ENCODE measurements around the gene ADISSP. TPM values are rescaled to one million over a fixed set of nuclear protein-coding genes. Genes with fewer than 3 reads are reported as not detected.

The ADISSP gene
- polyA plus RNA-seq, 3 donors = 59.6 to 78.5 (median 68.5) TPM

- H3K27ac ChIP-seq (ENCODE audit: low read depth in 1 of 2, low read length in 2 of 2) = no peak overlapping the region
- no peak overlapping the region for H3K9ac ChIP-seq (ENCODE audit: insufficient read depth, low read length, poor library complexity, severe bottlenecking)
- no peaks in the 10 kb centered on the region for H4K20me1 ChIP-seq (ENCODE audit: insufficient read depth, low read length)
- no peaks in the 10 kb centered on the region for H3K27me3 ChIP-seq (ENCODE audit: control insufficient read depth in 2 of 2, insufficient read depth in 2 of 2, low read length in 2 of 2)
- H3K27ac Mint-ChIP-seq = no peak overlapping the region
- no peak overlapping the region for H3K4me2 ChIP-seq (replicated peaks; ENCODE audit: extremely low read depth, low read length, poor library complexity, severe bottlenecking)
- no peak overlapping the region for H3K4me3 Mint-ChIP-seq
- peaks cover 0 to 3% (median 0%) of the 10 kb centered on the region in 7 donors for H3K9me3 Mint-ChIP-seq
- peaks cover 2 to 23% of the 10 kb centered on the region in 2 donors for H3K36me3 ChIP-seq (replicated peaks in 1 of 2; ENCODE audit: control insufficient read depth in 1 of 2, insufficient read depth in 2 of 2, low read length in 2 of 2)
- no peak overlapping the region for H2AFZ ChIP-seq (ENCODE audit: insufficient read depth, low read depth, low read length, poor library complexity, severe bottlenecking)
- H3K9me3 ChIP-seq (replicated peaks in 1 of 2; ENCODE audit: control insufficient read depth in 1 of 2, insufficient read depth in 1 of 2, low read length in 2 of 2) = no peaks in the 10 kb centered on the region
- no peak overlapping the region for H3K4me3 ChIP-seq (replicated peaks in 1 of 3; ENCODE audit: low read depth in 2 of 3, low read length in 3 of 3)
- intact Hi-C loops (cut with micrococcal nuclease) = no loop called here
- peaks cover 3 to 17% of the 10 kb centered on the region in 2 donors for H3K36me3 Mint-ChIP-seq
- H3K27me3 Mint-ChIP-seq (ENCODE audit: low read depth in 3 of 3) = peaks cover 0 to 10% (median 2%) of the 10 kb centered on the region in 3 donors
- no peaks in the 10 kb centered on the region for H3K79me2 ChIP-seq (ENCODE audit: insufficient read depth, low read length)
- peaks cover 20 to 27% of the 10 kb centered on the region in 2 donors for H3K4me1 ChIP-seq (ENCODE audit: control insufficient read depth in 1 of 2, insufficient read depth in 2 of 2, low read length in 2 of 2)
- DNase-seq = no peak
- TF ChIP-seq CTCF (IDR thresholded peaks at IDR 0.05) = no peak
- peaks cover 25% of the 10 kb centered on the region for H3K4me1 Mint-ChIP-seq
- 92% methylated on average over 10 of the region's 10 CpGs for WGBS (ENCODE audit: insufficient coverage)
These were observed 60.6 kb downstream of the ADISSP start for GRCh38 chr20:3706774-3707507.

- Histone ChIP-seq H3K4me1 (ENCODE audit: control insufficient read depth in 1 of 2, insufficient read depth in 2 of 2, low read length in 2 of 2) (peaks cover 12 to 19% of the 10 kb centered on the region in 2 donors), H3K9ac (ENCODE audit: insufficient read depth, low read length, poor library complexity, severe bottlenecking) (no peak overlapping the region), H3K27me3 (ENCODE audit: control insufficient read depth in 2 of 2, insufficient read depth in 2 of 2, low read length in 2 of 2) (no peaks in the 10 kb centered on the region), H3K36me3 (replicated peaks in 1 of 2; ENCODE audit: control insufficient read depth in 1 of 2, insufficient read depth in 2 of 2, low read length in 2 of 2) (peaks cover 2 to 29% of the 10 kb centered on the region in 2 donors), H4K20me1 (ENCODE audit: insufficient read depth, low read length) (no peaks in the 10 kb centered on the region), H3K4me2 (replicated peaks; ENCODE audit: extremely low read depth, low read length, poor library complexity, severe bottlenecking) (no peak overlapping the region), H3K4me3 (replicated peaks in 1 of 3; ENCODE audit: low read depth in 2 of 3, low read length in 3 of 3) (no peak overlapping the region), H3K27ac (ENCODE audit: low read depth in 1 of 2, low read length in 2 of 2) (no peak overlapping the region), H2AFZ (ENCODE audit: insufficient read depth, low read depth, low read length, poor library complexity, severe bottlenecking) (no peak overlapping the region), H3K9me3 (replicated peaks in 1 of 2; ENCODE audit: control insufficient read depth in 1 of 2, insufficient read depth in 1 of 2, low read length in 2 of 2) (no peaks in the 10 kb centered on the region), H3K79me2 (ENCODE audit: insufficient read depth, low read length) (no peaks in the 10 kb centered on the region)
- WGBS (ENCODE audit: insufficient coverage) = 95% methylated on average over 26 of the region's 31 CpGs
- peaks cover 0 to 10% (median 2%) of the 10 kb centered on the region in 3 donors for H3K27me3 Mint-ChIP-seq (ENCODE audit: low read depth in 3 of 3)
- no peak overlapping the region for H3K4me3 Mint-ChIP-seq
- TF ChIP-seq CTCF (IDR thresholded peaks at IDR 0.05) = no peak
- intact Hi-C loops (cut with micrococcal nuclease) = no loop called here
- no peak for DNase-seq
- H3K27ac Mint-ChIP-seq = no peak overlapping the region
- peaks cover 17% of the 10 kb centered on the region for H3K4me1 Mint-ChIP-seq
- peaks cover 3 to 17% of the 10 kb centered on the region in 2 donors for H3K36me3 Mint-ChIP-seq
- peaks cover 0 to 3% (median 0%) of the 10 kb centered on the region in 7 donors for H3K9me3 Mint-ChIP-seq
These were observed 61.4 kb downstream of the ADISSP start for GRCh38 chr20:3705970-3706739.

Measured in CD14-positive monocyte (primary cell).